ENCODE results near the gene SORBS2.

The SORBS2 gene

DNA sequence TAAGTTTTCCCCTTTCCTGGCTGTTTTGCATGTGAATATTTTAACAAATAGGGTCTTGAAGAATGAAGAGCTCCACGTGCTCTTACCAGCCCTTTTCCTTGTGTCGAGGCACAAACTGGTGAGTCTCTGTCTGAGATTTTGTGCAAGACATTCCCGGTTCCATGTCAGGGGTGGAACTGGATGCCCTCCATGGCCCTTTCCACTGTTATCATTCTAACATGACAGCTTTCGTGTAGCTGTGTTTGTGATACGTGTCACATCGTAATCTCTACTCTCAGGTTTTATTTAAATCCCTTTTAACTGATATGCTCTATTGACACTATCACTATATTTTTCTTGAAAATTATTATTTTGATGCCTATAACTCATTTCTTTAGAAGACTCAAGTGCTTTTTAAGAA lies 130.4 kb downstream of the SORBS2 start:
- no peak for DNase-seq (ENCODE audit: low read depth in 2 of 2)

DNA sequence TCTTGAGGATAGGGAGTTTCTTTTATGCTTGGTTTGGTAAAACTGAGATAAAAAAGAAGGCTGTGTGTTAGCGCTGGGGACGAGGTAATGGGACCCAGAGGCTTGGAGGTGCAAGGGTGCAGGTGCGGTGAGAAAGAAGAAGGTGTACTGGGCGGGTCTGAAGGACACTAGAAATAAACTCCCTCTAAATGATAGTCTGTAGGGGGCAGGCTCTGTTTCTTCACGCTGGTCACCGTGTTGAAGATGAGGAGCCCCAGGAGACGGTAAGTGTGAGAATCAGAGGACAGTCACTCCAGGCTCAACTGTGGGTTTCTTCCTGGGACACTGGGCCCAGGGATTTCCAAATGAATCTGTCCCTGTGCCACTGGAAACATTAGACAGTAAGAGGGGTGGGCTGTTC lies 131.4 kb downstream of the SORBS2 start:
- DNase-seq (ENCODE audit: low read depth in 2 of 2), result no peak

DNA sequence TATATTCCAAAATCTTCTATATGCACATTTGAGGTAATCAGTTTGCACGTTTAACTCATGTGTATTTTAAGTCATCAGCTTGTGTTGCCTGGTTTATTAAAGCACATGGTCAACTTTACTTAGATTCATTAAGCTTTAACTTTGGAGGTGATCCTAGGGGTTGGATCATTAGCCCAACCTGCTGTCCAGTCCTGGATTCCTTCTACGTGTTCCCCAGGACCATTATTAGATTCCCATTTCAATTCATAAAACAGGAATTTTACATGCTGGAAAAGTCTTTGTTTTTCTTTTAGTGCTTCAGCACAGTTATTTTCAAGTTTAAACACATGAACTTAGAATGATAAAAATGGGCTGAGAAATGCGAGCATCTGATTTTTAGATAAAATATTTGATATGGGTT lies 132.5 kb downstream of the SORBS2 start:
- no peak for DNase-seq (ENCODE audit: low read depth in 2 of 2)

GRCh38 chr4:185677637-185678314 lies 134.2 kb downstream of the SORBS2 start:
- no peak for DNase-seq (ENCODE audit: low read depth in 2 of 2)

GRCh38 chr4:185672618-185673017 lies 139.4 kb downstream of the SORBS2 start:
- no peak for DNase-seq (ENCODE audit: low read depth in 2 of 2)

DNA sequence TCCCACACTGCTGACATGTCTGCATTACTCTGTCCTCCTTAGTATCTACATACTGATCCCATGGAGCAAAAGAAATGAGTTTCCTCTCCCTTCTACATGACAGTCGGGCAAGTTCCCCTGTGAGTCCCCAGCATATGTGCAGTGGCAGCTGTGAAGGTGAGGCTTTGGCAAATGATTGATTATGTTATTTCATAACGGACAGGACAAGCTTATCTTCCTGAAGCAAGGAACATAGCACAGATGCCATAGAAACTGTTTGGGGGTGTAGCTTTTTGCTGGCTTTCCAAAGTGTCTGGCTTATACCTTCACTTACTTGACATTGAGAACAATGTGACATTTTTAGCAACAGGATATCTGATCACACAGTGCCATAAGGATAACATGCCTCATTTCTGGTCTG lies 139.8 kb downstream of the SORBS2 start:
- DNase-seq (ENCODE audit: low read depth in 2 of 2), result no peak

DNA sequence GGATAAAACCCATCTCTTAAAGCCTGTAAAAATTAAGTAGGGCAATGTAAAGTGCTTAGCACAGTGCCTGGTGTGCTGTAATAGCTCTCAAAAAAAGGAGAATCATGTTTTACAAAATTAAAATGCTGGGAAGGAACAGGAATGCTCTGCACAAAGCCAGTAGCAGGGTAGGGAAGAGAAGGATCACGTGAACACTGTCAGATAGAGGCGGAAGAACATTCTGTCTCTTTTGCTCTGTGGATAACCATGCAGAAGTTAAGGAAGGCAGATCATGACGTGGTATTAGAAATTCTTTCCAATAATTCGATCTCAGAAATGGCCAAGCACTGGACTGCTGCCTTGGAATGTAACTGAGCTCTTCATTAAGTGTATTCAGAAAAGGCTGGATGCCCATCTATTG lies 140.5 kb downstream of the SORBS2 start:
- DNase-seq (ENCODE audit: low read depth in 2 of 2), result no peak

GRCh38 chr4:185671066-185671465 lies 140.9 kb downstream of the SORBS2 start:
- no peak for DNase-seq (ENCODE audit: low read depth in 2 of 2)

DNA sequence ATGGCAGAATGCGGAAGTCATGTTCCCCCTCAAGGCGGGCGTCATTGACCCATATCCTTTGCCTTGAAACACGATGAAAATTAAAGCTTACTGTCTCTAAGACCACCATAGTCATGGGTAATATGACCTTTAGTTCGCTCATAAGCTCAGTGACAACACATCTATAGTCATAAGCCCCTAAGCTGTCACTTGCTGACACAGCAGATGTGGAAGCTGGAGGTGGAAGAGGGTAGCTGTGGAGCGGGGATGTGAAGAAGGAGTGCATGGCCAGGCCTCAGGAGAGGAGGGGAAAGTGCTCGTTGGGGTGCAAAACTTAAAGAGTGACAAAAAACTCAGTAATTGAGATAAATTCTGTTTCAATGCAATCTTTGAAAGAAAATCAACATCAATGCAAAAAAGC lies 142.7 kb downstream of the SORBS2 start:
- no peak for DNase-seq (ENCODE audit: low read depth in 2 of 2)

DNA sequence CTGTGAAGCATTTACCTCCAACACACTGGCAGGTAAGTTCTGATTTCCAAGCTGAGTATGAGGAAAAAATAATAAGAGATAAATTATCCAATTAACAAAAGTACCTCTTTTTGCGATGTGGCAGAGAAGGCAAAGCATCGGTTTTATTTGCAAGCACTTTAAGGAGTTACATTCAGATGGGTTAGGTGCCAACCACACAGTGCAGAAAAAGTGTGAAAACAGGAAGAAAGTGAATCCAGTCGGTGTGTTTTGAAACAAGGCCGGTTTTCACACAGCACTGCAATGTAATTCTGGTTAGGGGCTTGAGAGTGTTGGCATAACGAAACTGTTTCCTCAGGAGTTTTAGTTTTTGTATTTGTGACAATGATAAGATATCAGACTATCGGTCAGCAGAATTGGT lies 145.8 kb downstream of the SORBS2 start:
- DNase-seq (ENCODE audit: low read depth in 2 of 2), result no peak

GRCh38 chr4:185665655-185666054 lies 146.3 kb downstream of the SORBS2 start:
- no peak for DNase-seq (ENCODE audit: low read depth in 2 of 2)

DNA sequence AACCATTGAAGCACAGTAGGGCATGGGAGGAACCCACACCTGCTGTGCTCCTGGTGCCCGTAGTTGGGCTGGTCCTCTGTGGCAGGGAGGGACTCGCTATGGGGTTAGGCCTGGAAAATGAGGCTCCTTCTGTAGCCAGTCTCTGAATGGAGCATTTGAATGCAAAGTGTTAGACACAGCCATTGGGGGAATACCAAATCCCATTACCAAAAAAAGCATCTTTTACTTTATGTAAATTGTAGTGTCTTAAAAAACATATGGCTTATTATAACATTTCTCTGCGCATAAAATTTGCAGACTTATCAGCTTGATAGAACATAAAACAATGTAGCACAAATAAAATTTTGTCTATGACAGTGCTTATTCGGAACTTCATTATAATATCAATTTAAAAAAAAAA lies 147.5 kb downstream of the SORBS2 start:
- DNase-seq (ENCODE audit: low read depth in 2 of 2), result no peak

GRCh38 chr4:185662030-185662778 lies 149.8 kb downstream of the SORBS2 start:
- no peak for DNase-seq (ENCODE audit: low read depth in 2 of 2)

DNA sequence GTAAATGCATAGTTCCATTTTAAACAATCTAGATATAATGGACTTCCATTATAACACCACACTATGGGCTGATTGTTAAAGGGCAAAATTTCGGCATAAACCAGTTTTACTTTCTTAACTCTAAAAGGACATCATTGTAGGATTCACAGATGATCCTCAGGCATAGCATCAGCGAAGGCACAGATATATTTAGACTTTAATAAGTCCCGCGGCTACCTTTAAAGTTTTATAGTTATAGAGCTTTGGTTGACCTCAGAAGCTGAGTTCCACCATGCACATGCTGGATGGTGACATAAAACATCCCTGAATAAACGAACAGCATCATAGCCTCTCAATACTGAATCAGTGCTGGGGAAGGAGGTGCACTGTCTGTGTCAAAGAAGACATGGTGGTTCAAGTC lies 151.7 kb downstream of the SORBS2 start:
- no peak for DNase-seq (ENCODE audit: low read depth in 2 of 2)

GRCh38 chr4:185657699-185658098 lies 154.3 kb downstream of the SORBS2 start:
- no peak for DNase-seq (ENCODE audit: low read depth in 2 of 2)

- DNase-seq (ENCODE audit: low read depth in 2 of 2), result no peak
Measured at GRCh38 chr4:185657183-185657582, 154.8 kb downstream of the SORBS2 start.

- no peak for DNase-seq (ENCODE audit: low read depth in 2 of 2)
Measured at GRCh38 chr4:185656467-185656931, 155.5 kb downstream of the SORBS2 start.

DNA sequence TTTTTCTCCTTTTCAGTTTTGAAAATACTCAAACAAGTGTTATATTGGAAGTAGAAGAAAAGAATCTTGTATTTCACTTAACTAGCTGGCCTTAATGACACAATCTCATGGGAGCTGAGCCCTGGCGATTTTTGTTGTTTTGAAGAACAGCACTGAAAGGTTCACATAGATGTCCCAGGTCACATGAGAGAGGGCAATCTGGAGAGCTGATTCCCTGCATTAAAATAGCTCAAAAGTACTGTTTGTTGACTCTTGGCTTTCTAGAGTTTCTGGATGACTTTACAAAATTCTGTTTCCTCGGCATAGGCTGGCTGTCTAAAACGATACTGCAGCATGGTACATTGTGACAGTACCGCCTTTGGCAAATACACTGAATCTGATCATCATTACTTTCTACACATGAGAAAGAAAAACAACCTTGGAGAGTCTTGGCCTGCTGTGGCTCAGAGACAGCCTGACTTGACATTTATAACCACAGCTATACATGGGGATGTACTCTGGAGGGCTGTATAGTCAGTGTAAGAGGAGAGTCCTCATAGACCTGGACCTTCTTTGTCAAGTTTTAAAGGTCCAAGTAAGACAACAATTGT lies 156.9 kb downstream of the SORBS2 start:
- no peak for DNase-seq (ENCODE audit: low read depth in 2 of 2)

GRCh38 chr4:185654311-185654710 lies 157.7 kb downstream of the SORBS2 start:
- DNase-seq (ENCODE audit: low read depth in 2 of 2), result no peak

- no peak for DNase-seq (ENCODE audit: low read depth in 2 of 2)
Measured at GRCh38 chr4:185651851-185652250, 160.1 kb downstream of the SORBS2 start.

- no peak for DNase-seq (ENCODE audit: low read depth in 2 of 2)
Measured at GRCh38 chr4:185651137-185651677, 160.8 kb downstream of the SORBS2 start.

GRCh38 chr4:185648631-185649030 lies 163.4 kb downstream of the SORBS2 start:
- no peak for DNase-seq (ENCODE audit: low read depth in 2 of 2)

DNA sequence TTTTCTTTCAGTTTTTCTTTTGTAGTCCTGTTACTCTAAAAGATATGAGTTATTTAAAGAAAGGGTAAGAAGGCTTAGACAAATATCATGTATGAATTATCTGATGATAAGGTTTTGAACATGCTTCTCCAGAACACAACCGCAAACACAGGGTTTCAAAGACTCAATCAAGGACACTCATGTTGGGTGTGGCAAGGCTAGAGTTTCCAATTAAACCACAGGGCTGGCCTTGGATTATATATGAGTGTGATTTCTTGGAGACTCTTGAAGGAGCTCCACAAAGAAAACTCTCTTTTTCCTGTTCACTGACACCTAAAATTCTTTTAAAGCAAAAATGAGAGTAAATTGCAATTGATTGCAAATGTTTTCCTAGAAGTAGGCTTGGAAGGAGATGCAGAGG lies 166.6 kb downstream of the SORBS2 start:
- no peak for DNase-seq (ENCODE audit: low read depth in 2 of 2)

Data from stimulated activated CD4-positive, alpha-beta T cell treated with anti-CD3 and anti-CD28 coated beads, Interleukin-4, amount 100 ng/mL, for 48 hours (primary cell).